C4-2B (cell line): ENCODE results near the gene C10orf95.

Experiments
- CTCF ChIP-seq: fragments of 450-650 bp; conservative IDR thresholded peaks from 2 replicates; pipeline ENCODE4 v1.5.1; 2017; ENCODE audit warnings: mild to moderate bottlenecking
- ZFX ChIP-seq: fragments of 450-650 bp; IDR thresholded peaks from 2 replicates; pipeline ENCODE4 v1.6.1; 2017

- TF ChIP-seq CTCF: no peak
- no peak for TF ChIP-seq ZFX
Measured at GRCh38 chr10:102405108-102405571, 46.2 kb downstream of the C10orf95 start.
